NCI-H460 (cell line): Measurements from ENCODE around the gene PIP4K2B. TPM values are rescaled to one million over a fixed set of nuclear protein-coding genes. Genes with fewer than 3 reads are reported as not detected.

Experiments
- DNase-seq: peaks from one replicate; pipeline ENCODE4 v3.0.0-alpha.2; 2016; ENCODE audit warnings: low read depth; ENCODE audit errors: extremely low read depth
- total RNA-seq: library from RNA; depleted of rRNA; stranded (reverse); fragments of >200 nt; shearing (Covaris generic); gene quantifications from 2 replicates; pipeline ENCODE4 v1.2.3, GENCODE V29; 2014

PIP4K2B gene
- total RNA-seq, 1 experiment from 2014 or later: 35.6 TPM

GRCh38 chr17:38779965-38780752, 19.2 kb downstream of the PIP4K2B start:
- DNase-seq: no peak

DNA sequence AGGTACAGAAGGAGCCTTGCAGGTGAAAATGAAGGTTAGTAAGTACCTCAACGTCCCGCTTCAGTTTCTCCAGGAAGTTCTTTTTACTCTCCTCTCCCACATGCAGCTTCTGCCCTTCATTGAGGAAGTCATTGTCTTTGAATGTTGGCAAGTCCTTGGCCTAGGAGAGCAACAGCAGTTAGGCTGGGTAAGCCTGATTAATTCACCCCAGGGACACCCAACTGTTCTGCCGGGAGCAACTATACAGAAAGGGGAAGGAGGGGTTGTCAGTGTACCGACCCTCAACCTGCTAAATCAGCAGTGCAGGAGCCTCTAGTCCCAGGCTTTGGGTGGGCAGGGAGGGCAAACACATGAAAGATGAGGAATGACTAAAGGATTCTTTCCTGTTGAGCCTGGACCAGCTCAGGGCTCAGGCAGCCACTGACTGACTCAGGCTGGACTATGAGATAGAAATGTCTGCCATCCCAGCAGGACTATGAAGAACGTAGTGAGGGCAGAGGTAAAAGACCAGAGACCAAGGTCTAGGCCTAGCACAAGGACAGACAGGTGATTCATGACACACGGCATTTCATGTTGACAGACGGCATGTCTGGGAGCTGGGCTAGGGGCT, 21.6 kb downstream of the PIP4K2B start:
- DNase-seq: no peak

DNA sequence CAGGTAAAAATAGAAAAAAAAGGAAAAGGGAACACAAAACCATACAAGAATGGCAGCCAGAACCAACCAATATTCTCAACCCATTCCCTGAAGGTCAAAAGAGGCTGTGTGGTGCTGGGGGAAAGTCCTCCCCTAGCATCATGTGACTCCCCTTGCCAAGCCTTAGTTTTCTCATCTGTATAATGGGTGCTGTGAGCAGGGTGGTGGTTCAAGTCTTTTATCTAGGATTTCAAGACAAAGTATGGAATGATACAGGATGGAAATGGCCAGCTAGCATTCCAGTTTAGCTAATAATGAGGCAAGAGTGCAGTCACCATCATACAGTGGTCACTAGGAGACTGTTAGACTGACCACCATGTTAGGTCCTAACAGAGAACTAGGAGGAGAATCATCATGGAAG, 26.1 kb downstream of the PIP4K2B start:
- no peak for DNase-seq

DNA sequence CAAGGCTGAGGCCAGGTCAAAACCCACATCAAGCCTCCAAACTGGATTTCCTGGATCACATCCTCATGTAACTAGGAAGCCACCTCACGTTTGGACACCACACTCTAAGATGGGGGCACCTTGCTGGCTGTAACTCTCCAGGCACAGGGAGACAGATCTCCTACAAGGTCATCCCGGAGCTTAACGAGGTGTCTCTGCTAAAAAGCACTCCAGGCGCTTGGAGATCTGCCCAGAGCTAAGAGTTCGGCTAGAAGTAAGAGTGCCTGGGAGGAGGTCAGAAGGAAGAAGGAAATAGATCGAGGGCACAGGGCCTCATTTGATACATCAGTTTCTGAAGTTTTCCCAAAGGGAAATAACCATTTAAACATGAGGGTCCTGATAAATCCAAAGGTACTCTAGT, 30.9 kb downstream of the PIP4K2B start:
- no peak for DNase-seq

DNA sequence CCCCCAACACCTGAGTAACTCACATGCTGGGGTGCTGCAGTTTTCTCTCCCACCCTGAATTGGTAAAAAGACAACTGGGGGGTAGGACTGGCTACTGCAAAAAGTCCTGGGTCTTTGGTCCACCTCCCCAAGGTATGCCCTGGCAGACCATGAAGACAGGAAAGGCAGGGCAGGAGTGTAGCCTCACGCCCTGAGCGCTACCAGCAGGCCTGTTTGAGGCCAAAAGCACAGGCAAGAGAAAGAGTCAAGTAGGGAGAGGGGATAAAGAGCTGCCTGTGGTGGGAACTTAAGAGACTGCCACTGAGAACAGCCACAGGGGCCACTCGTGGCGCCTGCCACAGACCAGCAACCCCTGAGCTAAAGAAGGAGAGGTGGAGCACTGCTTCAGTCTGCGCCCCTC, 33.0 kb downstream of the PIP4K2B start:
- no peak for DNase-seq

GRCh38 chr17:38762231-38762630, 37.1 kb downstream of the PIP4K2B start:
- no peak for DNase-seq

DNA sequence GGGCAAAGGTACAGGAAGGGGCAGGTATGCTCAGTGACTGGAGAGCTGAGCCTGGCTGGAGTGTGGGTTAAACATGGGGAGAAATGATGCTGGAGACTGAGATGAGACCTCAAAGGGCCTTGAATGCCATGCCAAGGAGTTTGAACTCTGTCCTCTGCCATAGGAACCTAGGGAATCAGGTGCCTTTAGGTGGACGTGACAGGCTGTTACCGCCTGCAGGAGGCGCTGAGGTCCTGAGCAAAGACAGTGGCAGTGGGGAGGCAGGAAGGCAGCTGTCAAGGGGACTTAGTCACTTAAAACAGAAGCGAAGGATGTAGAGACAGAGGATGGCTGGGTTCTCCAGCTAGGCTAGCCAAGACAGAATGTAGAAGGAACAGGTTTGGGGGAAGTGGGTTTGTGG, 37.7 kb downstream of the PIP4K2B start:
- DNase-seq: no peak

DNA sequence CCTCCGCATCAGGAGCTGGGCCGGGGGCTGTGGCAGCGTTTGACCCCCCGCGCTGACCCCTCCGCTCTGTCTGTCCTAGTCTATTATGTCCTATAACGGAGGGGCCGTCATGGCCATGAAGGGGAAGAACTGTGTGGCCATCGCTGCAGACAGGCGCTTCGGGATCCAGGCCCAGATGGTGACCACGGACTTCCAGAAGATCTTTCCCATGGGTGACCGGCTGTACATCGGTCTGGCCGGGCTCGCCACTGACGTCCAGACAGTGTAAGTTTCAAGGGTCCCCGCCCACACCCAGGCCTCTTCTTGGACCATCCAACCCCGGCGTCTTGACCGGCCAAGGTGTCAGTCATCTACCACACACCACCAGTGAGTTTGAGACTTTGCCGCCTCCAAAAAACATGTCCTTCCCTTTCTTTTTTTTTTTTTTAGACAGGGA, 46.3 kb downstream of the PIP4K2B start:
- no peak for DNase-seq

GRCh38 chr17:38752308-38753070, 46.9 kb downstream of the PIP4K2B start, which contains the start of gene PSMB3:
Gene PSMB3 (plus strand): TSS chr17:38752741. CDS start chr17:38752827, 86 bp downstream.
- DNase-seq: peak; percentile 100

DNA sequence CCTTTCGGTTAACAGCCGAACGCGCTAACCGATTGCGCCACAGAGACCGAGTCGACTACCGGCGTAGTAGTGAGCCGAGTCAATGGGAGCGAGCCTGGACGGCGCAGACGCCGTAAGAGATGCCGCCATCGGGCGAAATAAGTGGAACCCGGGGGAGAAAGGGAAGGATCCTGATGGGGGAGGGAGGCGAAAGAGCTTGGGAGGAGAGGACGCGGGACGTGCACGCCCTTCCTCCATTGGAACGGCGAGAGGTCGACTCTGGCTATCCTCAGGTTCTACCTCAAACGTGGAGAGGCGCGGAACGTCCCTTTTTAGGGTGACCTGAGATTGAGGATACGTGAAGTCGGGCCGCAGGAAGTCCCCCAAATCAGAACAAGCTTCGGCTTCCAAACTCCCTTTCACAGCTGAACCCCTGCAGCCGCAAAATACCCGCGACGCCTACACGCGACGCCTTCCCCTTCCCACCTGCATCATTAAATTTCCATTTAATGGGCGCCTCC, 47.5 kb downstream of the PIP4K2B start:
- peak; percentile 86 for DNase-seq

DNA sequence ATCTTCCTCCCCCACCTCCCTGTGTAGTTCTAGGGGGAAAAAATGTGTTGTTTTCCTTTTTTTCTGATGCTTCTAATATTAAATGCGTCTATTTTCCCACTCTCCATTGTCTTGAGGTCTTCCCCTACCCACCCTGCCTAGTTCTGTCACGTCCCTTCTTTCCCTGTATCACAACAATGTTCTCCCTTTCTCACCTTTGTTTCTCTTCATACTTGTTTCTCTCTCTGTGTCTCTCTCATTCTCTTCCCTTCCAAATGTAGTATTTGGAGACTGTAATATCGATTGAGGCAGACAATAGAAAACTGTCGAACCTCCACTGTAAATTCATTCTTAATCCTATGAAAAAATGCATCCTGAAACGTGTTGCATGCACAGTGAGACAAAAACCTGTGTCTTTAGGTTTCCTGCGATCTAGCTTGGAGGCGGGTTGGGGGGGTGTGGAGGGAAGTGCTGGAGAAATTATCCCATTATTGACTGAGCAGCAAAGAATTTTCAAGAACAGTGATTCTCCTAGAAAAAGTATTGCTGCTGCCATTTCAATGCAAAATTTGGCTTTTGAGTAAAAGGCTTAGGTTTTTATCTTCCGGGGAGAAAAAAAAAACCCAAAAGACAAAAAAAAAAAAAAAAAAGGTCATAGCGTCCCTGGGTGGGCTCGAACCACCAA, 48.1 kb downstream of the PIP4K2B start:
- no peak for DNase-seq

GRCh38 chr17:38750312-38751121, 48.8 kb downstream of the PIP4K2B start:
- DNase-seq: no peak

DNA sequence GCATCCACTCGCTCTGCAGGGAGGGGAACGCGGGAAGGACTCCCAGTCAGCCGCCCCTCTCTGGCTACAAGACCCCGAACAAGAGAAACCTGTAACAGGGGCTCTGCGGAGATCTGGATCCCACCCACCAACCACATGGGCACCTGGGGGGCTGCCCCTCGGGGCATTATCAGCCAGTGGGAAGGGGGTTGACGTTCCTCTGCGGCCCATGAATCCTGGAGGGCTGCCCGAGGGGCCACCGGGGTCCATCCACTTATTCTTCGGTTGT, 49.4 kb downstream of the PIP4K2B start:
- DNase-seq: no peak

- DNase-seq: peak; percentile 76
These were observed 49.9 kb downstream of the PIP4K2B start for GRCh38 chr17:38749223-38750043.

DNA sequence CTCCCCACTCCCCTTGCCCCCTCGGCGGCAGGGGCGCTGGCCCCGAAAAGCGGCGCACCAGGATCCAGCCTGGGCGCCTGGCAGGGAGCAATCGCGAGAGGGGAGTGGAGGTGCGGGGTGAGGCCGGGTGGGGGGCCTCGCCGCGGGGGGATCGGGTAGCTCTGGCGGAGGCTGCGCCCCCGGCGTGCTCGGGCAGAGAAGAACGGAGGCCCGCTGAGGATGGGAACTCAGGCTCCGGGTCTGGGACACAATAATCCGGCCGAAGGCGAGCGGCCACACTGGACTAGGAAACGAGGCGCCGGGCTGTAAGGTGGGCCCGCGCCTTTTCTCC, 50.5 kb downstream of the PIP4K2B start:
- DNase-seq: no peak

DNA sequence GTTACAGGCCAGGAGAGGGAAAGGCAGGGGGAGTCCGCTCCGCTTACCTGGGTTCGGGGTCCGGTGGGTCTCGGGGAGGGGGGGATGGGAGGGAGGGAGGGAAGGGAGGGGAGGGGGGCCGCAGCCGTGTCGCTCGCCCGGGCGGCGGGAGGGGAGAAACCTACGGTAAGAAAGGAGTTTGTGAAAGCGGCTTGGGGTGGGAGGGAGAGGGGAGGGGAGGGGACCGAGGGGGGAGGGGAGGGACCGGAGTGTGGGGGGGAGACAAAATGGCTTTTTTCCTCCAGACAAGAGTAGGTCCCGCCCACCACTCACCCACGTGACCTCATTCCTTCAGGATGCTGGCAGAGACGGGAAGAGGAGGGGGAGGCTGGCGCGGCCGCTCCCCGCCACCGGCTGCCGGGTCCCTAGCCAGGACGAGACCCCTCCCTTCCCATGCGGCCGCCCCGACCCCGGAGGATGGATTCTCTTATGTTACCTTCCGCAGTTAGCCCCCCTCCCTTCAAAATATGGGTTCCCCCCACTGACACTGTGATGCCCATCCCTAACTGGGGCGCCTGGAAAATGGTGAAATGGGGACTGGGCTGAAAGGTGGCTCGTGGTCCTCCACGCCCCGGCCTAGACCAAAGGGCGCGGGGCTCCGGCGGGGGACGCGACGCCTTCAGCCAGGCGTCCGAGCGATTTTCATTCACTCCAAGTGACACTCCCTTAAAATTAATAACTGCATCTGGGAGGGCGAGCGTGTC, 51.0 kb downstream of the PIP4K2B start, which contains the start of gene PCGF2:
TSS of gene PCGF2 (minus strand) at position 188 of the 743 bp plus-strand sequence. CDS start 7,934 bp downstream, outside the sequence.
- peak; percentile 86 for DNase-seq

- no peak for DNase-seq
These were observed 51.8 kb downstream of the PIP4K2B start for GRCh38 chr17:38747463-38748148.
